ENCODE data around the gene VMO1.

VMO1 gene

DNA sequence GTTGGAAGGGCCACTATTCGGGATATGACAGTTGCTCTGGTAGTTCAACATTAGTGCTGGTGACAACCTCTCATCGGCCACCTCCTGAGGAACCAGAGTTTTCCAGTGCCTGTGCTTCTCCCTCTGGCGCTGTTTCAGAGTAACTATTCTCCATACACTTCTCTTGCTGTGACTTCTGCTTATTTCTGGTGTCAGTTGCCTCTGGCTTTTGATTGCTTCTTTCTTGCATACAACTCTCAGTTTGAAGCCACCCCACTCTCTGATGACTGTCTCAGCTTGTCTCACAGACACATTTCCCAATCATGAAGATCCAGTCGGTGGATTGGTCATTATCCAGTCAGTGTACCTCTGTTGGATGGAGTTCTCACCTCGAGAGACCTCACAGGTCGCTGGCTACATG is 17.9 kb downstream of the VMO1 start:
- Histone ChIP-seq H3K27me3 (ENCODE audit: insufficient read depth, low read length, poor library complexity) (no peaks in the 10 kb centered on the region), H3K23ac (ENCODE audit: low read length) (no peak overlapping the region), H2BK5ac (ENCODE audit: low read length) (no peak overlapping the region), H3K56ac (ENCODE audit: low read length) (no peak overlapping the region), H3K79me1 (ENCODE audit: low read length) (no peaks in the 10 kb centered on the region), H3K4me2 (ENCODE audit: low read length) (no peak overlapping the region), H3K4ac (ENCODE audit: low read depth, low read length) (no peak overlapping the region), H3K79me2 (ENCODE audit: control insufficient read depth, insufficient read depth, low read length) (no peaks in the 10 kb centered on the region), H4K8ac (ENCODE audit: low read depth, low read length) (no peak overlapping the region), H4K5ac (ENCODE audit: low read length) (no peak overlapping the region), H3K27ac (ENCODE audit: low read depth, low read length) (no peak overlapping the region), H2BK120ac (ENCODE audit: low read depth, low read length) (no peak overlapping the region), H3K9ac (ENCODE audit: low read length) (no peak overlapping the region), H3K4me1 (ENCODE audit: control insufficient read depth, low read depth, low read length) (no peaks in the 10 kb centered on the region), H2BK15ac (replicated peaks; ENCODE audit: low read depth) (no peak overlapping the region), H3K18ac (ENCODE audit: low read length) (no peak overlapping the region), H3K4me3 (ENCODE audit: low read length) (no peak overlapping the region), H2AK5ac (ENCODE audit: low read length) (no peak overlapping the region), H3K36me3 (ENCODE audit: control insufficient read depth, insufficient read depth, low read length) (no peaks in the 10 kb centered on the region)
- no CpG with 5 or more reads among the region's 6 CpGs for WGBS (ENCODE audit: extremely low coverage, insufficient coverage, low lambda C conversion rate)
- no peak for DNase-seq

DNA sequence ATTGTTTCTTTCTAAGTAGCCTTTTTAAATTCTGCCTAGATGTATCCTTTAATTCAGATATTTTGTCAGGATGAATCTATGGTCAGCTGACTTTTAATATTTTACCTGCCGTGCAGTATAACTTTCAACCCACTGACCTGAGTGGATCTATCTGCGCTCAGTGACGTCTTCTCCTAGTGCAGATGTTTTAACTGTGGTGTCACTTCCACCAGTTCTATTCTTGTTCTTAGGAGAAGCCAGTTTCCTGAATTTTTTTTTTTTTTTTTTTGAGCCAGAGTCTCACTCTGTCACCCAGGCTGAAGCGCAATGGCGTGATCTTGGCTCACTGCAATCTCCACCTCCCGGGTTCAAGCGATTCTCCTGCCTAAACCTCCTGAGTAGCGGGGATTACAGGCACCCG is 19.4 kb downstream of the VMO1 start:
- no peak overlapping the region for H3K27ac ChIP-seq (ENCODE audit: low read depth, low read length)
- no peaks in the 10 kb centered on the region for H3K79me1 ChIP-seq (ENCODE audit: low read length)
- H3K27me3 ChIP-seq (ENCODE audit: insufficient read depth, low read length, poor library complexity), result no peaks in the 10 kb centered on the region
- no peak overlapping the region for H2BK120ac ChIP-seq (ENCODE audit: low read depth, low read length)
- no peak overlapping the region for H3K4me2 ChIP-seq (ENCODE audit: low read length)
- H2BK5ac ChIP-seq (ENCODE audit: low read length), result no peak overlapping the region
- H3K79me2 ChIP-seq (ENCODE audit: control insufficient read depth, insufficient read depth, low read length), result no peaks in the 10 kb centered on the region
- no peak overlapping the region for H3K4ac ChIP-seq (ENCODE audit: low read depth, low read length)
- no peak overlapping the region for H3K9ac ChIP-seq (ENCODE audit: low read length)
- no peak overlapping the region for H3K18ac ChIP-seq (ENCODE audit: low read length)
- no peak overlapping the region for H2BK15ac ChIP-seq (replicated peaks; ENCODE audit: low read depth)
- no peak overlapping the region for H2AK5ac ChIP-seq (ENCODE audit: low read length)
- H4K8ac ChIP-seq (ENCODE audit: low read depth, low read length), result no peak overlapping the region
- H3K4me1 ChIP-seq (ENCODE audit: control insufficient read depth, low read depth, low read length), result no peaks in the 10 kb centered on the region
- no peak overlapping the region for H3K56ac ChIP-seq (ENCODE audit: low read length)
- no peaks in the 10 kb centered on the region for H3K36me3 ChIP-seq (ENCODE audit: control insufficient read depth, insufficient read depth, low read length)
- WGBS (ENCODE audit: extremely low coverage, insufficient coverage, low lambda C conversion rate), result no CpG with 5 or more reads among the region's 9 CpGs
- no peak overlapping the region for H3K4me3 ChIP-seq (ENCODE audit: low read length)
- no peak overlapping the region for H4K5ac ChIP-seq (ENCODE audit: low read length)
- DNase-seq, result no peak
- H3K23ac ChIP-seq (ENCODE audit: low read length), result no peak overlapping the region

DNA sequence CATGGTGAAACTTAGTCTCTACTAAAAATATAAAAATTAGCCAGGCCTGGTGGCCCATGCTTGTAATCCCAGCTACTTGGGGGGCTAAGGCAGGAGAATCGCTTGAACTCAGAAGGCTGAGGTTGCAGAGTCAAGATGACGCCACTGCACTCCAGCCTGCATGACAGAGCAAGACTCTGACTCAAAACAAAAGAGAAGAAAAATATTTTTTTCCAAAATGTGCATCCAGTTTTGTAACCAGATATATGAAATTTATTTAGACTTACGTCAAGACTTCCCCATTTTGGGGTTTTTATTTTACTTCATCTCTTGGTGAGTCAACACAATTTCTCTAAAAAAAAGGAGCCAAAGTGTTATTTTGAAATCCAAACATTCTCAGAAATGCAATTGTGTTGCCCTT is 20.0 kb downstream of the VMO1 start:
- Histone ChIP-seq H3K56ac (ENCODE audit: low read length) (no peak overlapping the region), H3K4me3 (ENCODE audit: low read length) (no peak overlapping the region), H2AK5ac (ENCODE audit: low read length) (no peak overlapping the region), H3K4me2 (ENCODE audit: low read length) (no peak overlapping the region), H4K8ac (ENCODE audit: low read depth, low read length) (no peak overlapping the region), H3K79me1 (ENCODE audit: low read length) (no peaks in the 10 kb centered on the region), H3K23ac (ENCODE audit: low read length) (no peak overlapping the region), H3K27me3 (ENCODE audit: insufficient read depth, low read length, poor library complexity) (no peaks in the 10 kb centered on the region), H3K79me2 (ENCODE audit: control insufficient read depth, insufficient read depth, low read length) (no peaks in the 10 kb centered on the region), H2BK120ac (ENCODE audit: low read depth, low read length) (no peak overlapping the region), H3K36me3 (ENCODE audit: control insufficient read depth, insufficient read depth, low read length) (no peaks in the 10 kb centered on the region), H3K27ac (ENCODE audit: low read depth, low read length) (no peak overlapping the region), H3K18ac (ENCODE audit: low read length) (no peak overlapping the region), H3K4me1 (ENCODE audit: control insufficient read depth, low read depth, low read length) (no peaks in the 10 kb centered on the region), H3K4ac (ENCODE audit: low read depth, low read length) (no peak overlapping the region), H2BK15ac (replicated peaks; ENCODE audit: low read depth) (no peak overlapping the region), H2BK5ac (ENCODE audit: low read length) (no peak overlapping the region), H4K5ac (ENCODE audit: low read length) (no peak overlapping the region), H3K9ac (ENCODE audit: low read length) (no peak overlapping the region)
- no CpG with 5 or more reads among the region's 3 CpGs for WGBS (ENCODE audit: extremely low coverage, insufficient coverage, low lambda C conversion rate)
- DNase-seq, result no peak

DNA sequence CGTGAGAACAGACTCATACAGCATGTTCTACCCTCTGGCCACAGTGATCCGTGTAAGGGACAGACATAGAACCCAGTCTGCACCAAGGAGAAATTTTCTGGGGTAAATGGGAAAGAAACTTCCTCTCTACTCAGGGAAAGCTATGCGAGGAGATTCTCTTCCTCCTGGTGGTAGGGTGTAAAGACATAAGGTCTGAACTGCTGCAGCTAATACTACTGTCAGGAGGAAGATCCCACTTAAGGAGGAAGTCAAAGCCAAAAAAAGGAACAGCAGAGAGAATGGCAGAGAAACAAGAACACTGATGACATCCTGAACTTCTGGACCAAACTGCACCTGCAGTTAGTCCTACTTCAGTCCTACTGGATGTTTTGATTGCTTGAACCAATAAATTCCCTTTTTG is 21.6 kb downstream of the VMO1 start:
- Histone ChIP-seq H2BK15ac (replicated peaks; ENCODE audit: low read depth) (no peak overlapping the region), H3K27ac (ENCODE audit: low read depth, low read length) (no peak overlapping the region), H3K4me1 (ENCODE audit: control insufficient read depth, low read depth, low read length) (no peaks in the 10 kb centered on the region), H3K18ac (ENCODE audit: low read length) (no peak overlapping the region), H3K4ac (ENCODE audit: low read depth, low read length) (no peak overlapping the region), H3K4me2 (ENCODE audit: low read length) (no peak overlapping the region), H3K79me1 (ENCODE audit: low read length) (no peaks in the 10 kb centered on the region), H3K23ac (ENCODE audit: low read length) (no peak overlapping the region), H3K27me3 (ENCODE audit: insufficient read depth, low read length, poor library complexity) (no peaks in the 10 kb centered on the region), H3K56ac (ENCODE audit: low read length) (no peak overlapping the region), H2AK5ac (ENCODE audit: low read length) (no peak overlapping the region), H3K4me3 (ENCODE audit: low read length) (no peak overlapping the region), H4K8ac (ENCODE audit: low read depth, low read length) (no peak overlapping the region), H3K79me2 (ENCODE audit: control insufficient read depth, insufficient read depth, low read length) (no peaks in the 10 kb centered on the region), H3K36me3 (ENCODE audit: control insufficient read depth, insufficient read depth, low read length) (no peaks in the 10 kb centered on the region), H4K5ac (ENCODE audit: low read length) (no peak overlapping the region), H2BK5ac (ENCODE audit: low read length) (no peak overlapping the region), H3K9ac (ENCODE audit: low read length) (no peak overlapping the region), H2BK120ac (ENCODE audit: low read depth, low read length) (no peak overlapping the region)
- WGBS (ENCODE audit: extremely low coverage, insufficient coverage, low lambda C conversion rate), result no CpG with 5 or more reads among the region's 3 CpGs
- DNase-seq, result no peak

DNA sequence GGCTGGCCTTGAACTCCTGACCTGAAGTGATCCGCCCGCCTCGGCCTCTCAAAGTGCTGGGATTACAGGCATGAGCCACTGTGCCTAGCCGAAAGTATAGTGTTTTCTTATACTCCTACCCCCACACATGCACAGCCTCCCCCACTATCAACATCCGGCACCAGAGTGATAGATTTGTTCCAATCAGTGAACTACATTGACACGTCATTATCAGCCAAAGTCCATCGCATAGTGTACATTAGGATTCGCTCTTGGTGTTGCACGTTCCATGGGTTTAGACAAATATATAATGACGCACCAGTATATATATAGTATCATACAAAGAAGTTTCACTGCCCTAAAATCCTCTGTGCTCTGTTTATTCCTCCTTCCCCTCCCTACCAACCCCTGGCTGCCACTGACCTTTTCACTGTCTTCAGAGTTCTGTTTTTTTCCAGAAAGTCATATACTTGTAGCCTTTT is 26.4 kb downstream of the VMO1 start:
- no peak overlapping the region for H3K56ac ChIP-seq (ENCODE audit: low read length)
- no peak overlapping the region for H2AK5ac ChIP-seq (ENCODE audit: low read length)
- no peak overlapping the region for H4K8ac ChIP-seq (ENCODE audit: low read depth, low read length)
- H3K79me1 ChIP-seq (ENCODE audit: low read length), result no peaks in the 10 kb centered on the region
- H4K5ac ChIP-seq (ENCODE audit: low read length), result no peak overlapping the region
- H2BK120ac ChIP-seq (ENCODE audit: low read depth, low read length), result no peak overlapping the region
- no peaks in the 10 kb centered on the region for H3K79me2 ChIP-seq (ENCODE audit: control insufficient read depth, insufficient read depth, low read length)
- no peaks in the 10 kb centered on the region for H3K4me1 ChIP-seq (ENCODE audit: control insufficient read depth, low read depth, low read length)
- no peak overlapping the region for H3K4ac ChIP-seq (ENCODE audit: low read depth, low read length)
- H3K9ac ChIP-seq (ENCODE audit: low read length), result no peak overlapping the region
- WGBS (ENCODE audit: extremely low coverage, insufficient coverage, low lambda C conversion rate), result no CpG with 5 or more reads among the region's 10 CpGs
- H2BK15ac ChIP-seq (replicated peaks; ENCODE audit: low read depth), result no peak overlapping the region
- H3K23ac ChIP-seq (ENCODE audit: low read length), result no peak overlapping the region
- H3K36me3 ChIP-seq (ENCODE audit: control insufficient read depth, insufficient read depth, low read length), result no peaks in the 10 kb centered on the region
- H3K4me3 ChIP-seq (ENCODE audit: low read length), result no peak overlapping the region
- H2BK5ac ChIP-seq (ENCODE audit: low read length), result no peak overlapping the region
- DNase-seq, result no peak
- H3K27ac ChIP-seq (ENCODE audit: low read depth, low read length), result no peak overlapping the region
- no peak overlapping the region for H3K4me2 ChIP-seq (ENCODE audit: low read length)
- no peaks in the 10 kb centered on the region for H3K27me3 ChIP-seq (ENCODE audit: insufficient read depth, low read length, poor library complexity)
- H3K18ac ChIP-seq (ENCODE audit: low read length), result no peak overlapping the region

DNA sequence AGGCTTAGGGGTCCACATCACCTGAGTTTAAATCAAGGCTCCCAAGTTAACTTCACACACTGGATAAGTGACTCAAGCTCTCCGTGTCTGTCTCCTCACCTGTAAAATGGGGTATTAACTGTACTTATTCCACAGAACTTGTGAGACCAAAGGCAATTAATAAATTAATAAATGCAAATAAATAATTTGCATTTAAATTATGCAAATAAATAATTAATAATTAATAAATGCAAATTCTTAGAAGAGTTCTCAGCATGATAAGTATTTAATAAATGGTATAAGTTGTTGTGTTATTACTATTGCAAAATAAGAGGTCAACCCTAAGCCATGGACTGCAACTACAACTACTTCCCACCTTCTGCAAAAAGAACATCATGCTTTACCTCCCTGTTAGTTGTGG is 32.8 kb downstream of the VMO1 start:
- H3K4ac ChIP-seq (ENCODE audit: low read depth, low read length), result no peak overlapping the region
- no peaks in the 10 kb centered on the region for H3K27me3 ChIP-seq (ENCODE audit: insufficient read depth, low read length, poor library complexity)

More for the DNA sequence above, 32.8 kb downstream of the VMO1 start:
- Histone ChIP-seq H3K4me3 (ENCODE audit: low read length) (no peak overlapping the region), H2AK5ac (ENCODE audit: low read length) (no peak overlapping the region), H4K8ac (ENCODE audit: low read depth, low read length) (no peak overlapping the region), H2BK15ac (replicated peaks; ENCODE audit: low read depth) (no peak overlapping the region), H3K79me2 (ENCODE audit: control insufficient read depth, insufficient read depth, low read length) (no peaks in the 10 kb centered on the region), H3K36me3 (ENCODE audit: control insufficient read depth, insufficient read depth, low read length) (no peaks in the 10 kb centered on the region), H3K79me1 (ENCODE audit: low read length) (no peaks in the 10 kb centered on the region), H2BK5ac (ENCODE audit: low read length) (no peak overlapping the region), H3K23ac (ENCODE audit: low read length) (no peak overlapping the region), H4K5ac (ENCODE audit: low read length) (no peak overlapping the region), H3K4me2 (ENCODE audit: low read length) (no peak overlapping the region), H2BK120ac (ENCODE audit: low read depth, low read length) (no peak overlapping the region), H3K9ac (ENCODE audit: low read length) (no peak overlapping the region), H3K18ac (ENCODE audit: low read length) (no peak overlapping the region), H3K27ac (ENCODE audit: low read depth, low read length) (no peak overlapping the region), H3K56ac (ENCODE audit: low read length) (no peak overlapping the region), H3K4me1 (ENCODE audit: control insufficient read depth, low read depth, low read length) (no peaks in the 10 kb centered on the region)
- no peak for DNase-seq
- no CpG with 5 or more reads among the region's 1 CpG for WGBS (ENCODE audit: extremely low coverage, insufficient coverage, low lambda C conversion rate)
